Hematopoietic multipotent progenitor cell treated with erythropoietin and hydrocortisone succinate and interleukin-3 and kit ligand, for 17 days (in vitro differentiated cells): ENCODE results near the gene PTPRN2.
"Not testable (repeated sequence)": the region's sequence is repeated elsewhere in the genome, so short reads cannot be mapped to it uniquely, and the experiment has no call there.

ENCODE experiments used
- DNase-seq: peaks from one replicate; pipeline ENCODE4 v3.0.0-alpha.2; 2015; ENCODE audit warnings: low spot score

PTPRN2 gene

GRCh38 chr7:157862731-157863130 lies 724.9 kb downstream of the PTPRN2 start:
- DNase-seq = no peak

DNA sequence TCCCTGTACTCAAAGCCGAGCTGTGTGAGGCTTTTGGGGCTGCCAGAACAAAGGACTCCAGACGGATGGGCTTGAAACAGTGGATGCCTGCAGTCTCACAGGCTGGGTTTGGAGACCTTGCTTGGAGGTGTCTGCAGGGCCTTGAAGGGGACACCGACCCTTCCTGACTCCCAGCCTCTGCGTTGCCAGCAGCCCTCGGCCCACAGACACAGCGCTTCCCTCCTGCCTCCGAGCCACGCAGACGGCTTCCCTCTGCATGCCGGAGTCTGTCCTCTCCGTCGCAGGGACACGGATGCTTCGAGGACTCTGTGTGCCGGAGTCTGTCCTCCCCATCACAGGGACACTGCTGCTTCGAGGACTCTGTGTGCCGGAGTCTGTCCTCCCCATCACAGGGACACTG lies 726.1 kb downstream of the PTPRN2 start:
- no peak for DNase-seq

DNA sequence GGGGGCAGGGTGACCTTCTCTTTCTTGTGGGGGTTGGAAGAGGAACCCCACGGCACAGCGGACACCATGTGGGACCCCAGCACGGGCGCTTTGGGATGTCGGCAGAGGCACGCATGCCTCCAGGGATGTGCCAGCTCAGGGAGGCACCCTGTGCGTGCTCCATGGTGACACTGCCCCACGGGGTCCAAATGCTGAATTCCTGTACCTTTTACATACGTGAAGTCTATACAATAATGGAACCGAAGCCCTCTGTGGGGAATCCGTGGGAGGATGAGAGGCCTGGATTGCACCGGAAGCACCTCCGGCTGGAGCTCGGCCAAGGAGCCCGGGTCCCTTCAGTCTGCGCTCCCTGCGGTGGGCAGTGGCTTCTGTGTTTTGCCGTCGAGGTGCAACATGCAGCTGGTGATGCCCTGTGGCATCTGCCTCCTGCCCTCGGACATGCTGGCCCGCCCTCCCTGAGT lies 726.6 kb downstream of the PTPRN2 start:
- no peak for DNase-seq

- DNase-seq = no peak
Observed at GRCh38 chr7:157860406-157860805, 727.2 kb downstream of the PTPRN2 start.

GRCh38 chr7:157859915-157860314 lies 727.7 kb downstream of the PTPRN2 start:
- no peak for DNase-seq

DNA sequence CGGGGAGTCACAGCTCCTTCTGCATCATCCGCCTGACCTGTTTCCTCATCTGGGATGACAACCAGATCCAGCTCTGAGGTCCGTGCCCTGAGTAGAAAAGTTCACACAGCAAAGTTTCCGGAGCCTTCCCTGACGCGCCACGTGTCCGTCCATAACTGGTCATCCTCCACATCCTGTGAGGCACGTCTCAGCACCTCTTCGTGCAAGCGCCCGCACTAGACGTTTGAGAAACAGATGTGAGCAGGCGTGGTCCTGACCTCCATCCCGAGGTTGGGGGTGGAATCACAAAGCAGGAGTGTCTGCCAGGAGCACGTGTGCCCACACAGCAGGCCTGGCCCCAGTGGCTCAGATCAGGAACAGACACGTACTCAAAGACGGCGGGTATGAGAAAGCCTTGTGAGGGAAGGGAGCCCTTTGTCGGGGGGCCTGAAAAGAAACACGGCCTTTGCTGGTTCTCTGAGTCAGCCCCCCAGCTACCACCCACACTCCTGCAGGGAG lies 730.0 kb downstream of the PTPRN2 start:
- DNase-seq = no peak

DNA sequence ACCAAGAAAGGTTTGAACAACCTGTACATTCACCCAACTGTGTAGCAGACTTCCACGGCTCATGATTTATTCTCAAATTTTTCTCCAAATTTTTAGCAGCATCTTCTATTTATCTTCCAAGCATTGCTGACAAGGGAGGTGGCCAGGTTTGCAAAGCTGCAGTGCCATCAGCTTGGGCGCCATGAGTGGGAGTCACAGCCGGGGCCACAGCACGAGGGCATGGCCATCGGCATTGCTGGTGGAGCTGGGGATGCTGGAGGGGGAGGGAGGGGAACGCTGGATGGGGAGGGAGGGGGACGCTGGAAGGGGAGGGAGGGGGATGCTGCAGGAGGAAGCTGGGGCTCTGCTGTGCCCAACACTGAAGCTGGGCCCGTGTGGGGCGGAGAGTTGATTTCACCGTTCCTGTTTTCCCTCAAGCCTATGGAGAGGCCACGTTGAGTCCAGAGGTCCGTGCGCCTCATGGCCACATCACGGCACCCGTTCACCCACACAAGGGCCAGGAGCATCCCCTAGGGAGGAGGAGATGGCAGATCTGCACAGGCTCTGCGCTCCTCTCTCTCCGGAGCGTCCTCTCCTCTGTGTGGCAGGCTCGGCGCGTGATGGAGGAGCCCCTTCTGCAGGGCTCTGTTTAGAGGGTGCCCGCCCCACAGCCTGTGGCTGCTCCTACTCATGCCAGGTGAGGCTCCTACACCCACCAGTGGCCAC lies 730.6 kb downstream of the PTPRN2 start:
- no peak for DNase-seq

- DNase-seq = no peak
Observed at GRCh38 chr7:157855452-157856213, 732.0 kb downstream of the PTPRN2 start.

- no peak for DNase-seq
Observed at GRCh38 chr7:157855016-157855415, 732.6 kb downstream of the PTPRN2 start.

GRCh38 chr7:157854066-157854891 lies 733.3 kb downstream of the PTPRN2 start:
- DNase-seq = no peak

DNA sequence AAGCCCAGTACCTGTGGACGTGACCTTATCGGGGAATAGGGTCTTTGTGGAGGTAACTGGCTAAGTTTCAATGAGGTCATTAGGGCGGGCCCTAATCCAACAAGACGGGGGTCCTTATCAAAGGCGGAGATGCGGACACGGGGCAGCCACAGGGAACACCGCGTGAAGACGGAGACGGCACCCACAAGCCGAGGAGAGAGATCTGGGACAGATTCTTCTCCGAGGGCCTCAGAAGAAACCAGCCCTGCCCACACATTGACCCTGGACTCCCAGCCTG lies 733.9 kb downstream of the PTPRN2 start:
- DNase-seq = no peak

- no peak for DNase-seq
Observed at GRCh38 chr7:157853076-157853788, 734.4 kb downstream of the PTPRN2 start.

DNA sequence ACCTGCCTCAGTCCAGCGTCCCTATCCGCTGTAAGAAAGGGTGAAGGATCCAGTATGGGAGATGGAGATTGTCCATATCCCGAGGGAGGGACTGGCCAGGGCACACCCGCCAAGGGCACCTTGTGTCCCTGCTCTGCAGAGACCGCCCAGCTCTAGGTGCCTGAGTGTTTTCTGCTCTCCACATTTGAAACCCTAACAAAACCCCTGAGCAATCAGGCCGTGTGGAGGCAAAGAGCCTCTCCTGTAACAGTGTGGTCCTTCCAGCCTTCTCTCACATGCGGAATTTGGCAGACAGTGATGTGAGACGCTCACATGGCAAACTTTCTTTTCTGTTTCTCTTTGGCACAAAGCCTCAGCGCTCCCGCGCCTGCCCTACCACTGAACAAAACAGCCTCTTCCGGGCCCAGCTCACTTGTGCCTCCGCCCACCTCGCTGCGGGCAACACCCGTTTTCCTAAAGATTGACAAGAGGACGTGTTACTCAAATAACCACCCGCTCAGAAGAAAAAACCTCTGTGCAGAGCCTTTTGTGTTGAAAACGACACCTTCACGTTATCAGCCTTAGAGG lies 736.0 kb downstream of the PTPRN2 start:
- no peak for DNase-seq

DNA sequence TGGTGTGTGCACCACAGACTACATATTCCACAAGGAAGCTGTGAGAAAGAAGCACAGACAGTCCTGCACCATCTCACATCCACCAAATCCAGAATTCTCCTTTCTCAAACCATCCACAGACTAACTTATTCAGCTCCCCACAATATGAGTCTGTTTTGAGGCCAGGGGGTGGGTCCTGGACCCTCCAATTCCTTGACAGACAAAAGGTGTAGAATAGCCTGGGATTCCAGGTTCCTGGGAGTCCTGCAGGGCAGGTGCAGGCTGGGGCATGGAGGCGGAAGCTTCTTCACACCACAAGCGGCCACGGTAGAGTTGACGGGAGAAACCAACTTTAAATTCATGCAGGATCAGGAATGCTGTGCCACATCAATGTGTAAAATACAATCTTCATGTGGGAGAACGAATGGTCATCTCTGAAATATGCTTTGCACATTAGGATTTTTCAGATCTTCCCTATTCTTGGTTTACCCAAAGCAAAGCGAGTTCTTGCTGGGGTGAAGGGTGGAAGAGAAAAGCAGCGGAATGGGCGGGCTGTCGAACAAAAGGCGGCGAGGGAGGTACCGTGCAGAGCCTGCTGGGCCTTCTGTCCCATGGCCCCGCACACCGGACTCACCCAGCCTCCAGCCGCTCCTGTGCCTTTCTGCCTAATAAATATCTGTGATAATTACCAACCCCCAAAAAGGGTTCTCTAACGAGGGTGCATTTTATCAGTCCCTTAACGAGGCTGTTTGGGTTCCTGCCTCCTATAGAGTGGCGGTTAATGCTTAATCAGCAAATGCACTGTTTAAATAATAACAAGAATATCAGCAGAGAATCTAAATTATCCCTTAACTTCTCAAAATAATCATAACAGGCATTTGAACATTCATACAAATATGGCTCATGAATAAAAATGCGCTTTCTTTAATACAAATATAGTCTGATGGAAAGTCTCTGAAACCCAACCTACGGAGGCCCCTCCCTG lies 736.9 kb downstream of the PTPRN2 start:
- DNase-seq = no peak

DNA sequence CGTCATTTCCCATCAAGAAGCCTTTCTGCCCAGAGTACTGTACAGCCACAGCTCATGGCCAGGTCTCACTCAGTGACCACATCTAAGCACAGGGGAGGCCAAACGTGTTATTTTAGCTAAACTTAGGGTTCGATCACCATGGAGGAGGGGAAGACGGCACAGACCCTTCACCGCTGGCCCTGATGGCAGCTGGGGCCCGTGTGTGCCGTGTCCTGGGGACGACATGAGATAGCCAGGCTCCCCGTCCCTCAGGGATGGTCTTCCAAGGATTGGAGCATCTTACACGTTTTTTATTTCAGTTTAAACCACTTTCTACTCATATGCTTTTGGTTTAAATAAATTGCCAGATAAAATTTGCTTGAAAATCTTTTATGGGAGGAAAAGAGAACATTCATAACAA lies 737.9 kb downstream of the PTPRN2 start:
- no peak for DNase-seq

DNA sequence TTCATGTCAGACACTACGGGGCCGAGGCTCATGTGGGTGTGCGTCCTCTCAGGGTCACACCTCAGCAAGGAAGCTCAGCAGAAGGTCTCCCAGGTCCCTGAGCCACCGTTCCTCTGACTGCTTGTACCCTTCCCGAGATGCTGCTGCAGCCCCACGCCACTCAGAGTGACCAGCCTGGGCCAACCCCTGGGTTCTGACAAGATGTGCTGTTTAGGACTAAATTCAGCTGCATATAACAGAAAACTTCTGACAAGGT lies 738.4 kb downstream of the PTPRN2 start:
- DNase-seq = no peak

DNA sequence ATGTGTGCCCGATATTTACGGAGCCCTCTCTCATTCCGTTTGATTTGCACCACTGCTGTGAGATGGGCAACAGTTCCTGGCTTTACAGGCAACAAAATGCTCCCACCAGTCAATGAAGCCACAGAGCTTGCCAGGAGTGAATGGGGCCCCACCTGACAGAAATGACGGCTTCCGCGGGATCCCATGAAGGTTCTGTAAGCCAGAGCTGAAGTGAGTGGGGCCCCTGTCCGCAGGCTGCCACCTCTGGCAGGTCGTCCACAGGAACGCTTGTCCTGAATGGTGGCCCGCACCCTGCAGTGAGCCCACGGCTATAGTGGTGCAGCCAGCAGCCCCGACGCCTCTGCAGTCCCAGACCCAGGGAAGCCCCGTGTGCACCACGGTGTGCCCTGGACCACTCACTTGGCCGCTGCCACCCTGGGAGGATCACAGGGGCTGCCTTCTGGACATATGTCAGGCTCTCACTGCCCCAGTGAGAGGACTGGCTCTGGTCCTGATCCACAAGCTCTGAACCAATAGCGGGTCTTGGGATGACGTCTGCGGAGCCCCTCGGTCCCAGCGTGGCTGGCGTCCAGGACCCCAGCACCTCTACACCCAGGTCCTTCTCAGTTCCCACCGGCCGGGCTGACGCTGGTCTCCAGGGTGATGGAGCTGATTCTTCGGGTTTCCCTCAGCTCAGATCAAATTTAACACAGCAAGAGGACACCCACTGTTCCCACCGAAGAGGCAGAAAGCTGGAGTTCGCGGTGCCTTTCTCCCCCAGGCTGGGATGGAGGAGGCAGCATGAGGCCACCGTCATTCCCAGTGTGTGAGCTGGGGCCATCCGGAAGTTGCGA lies 738.9 kb downstream of the PTPRN2 start:
- no peak for DNase-seq

- not testable (repeated sequence) for DNase-seq
Observed at GRCh38 chr7:157847756-157848487, 739.7 kb downstream of the PTPRN2 start.

DNA sequence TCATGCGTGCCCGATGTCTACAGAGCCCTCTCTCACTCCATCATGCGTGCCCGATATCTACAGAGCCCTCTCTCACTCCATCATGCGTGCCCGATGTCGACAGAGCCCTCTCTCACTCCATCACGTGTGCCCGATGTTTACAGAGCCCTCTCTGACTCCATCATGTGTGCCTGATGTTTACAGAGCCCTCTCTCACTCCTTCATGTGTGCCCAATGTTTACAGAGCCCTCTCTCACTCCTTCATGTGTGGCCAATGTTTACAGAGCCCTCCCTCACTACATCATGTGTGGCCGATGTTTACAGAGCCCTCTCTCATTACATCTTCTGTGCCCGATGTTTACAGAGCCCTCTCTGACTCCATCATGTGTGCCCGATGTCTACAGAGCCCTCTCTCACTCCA lies 740.9 kb downstream of the PTPRN2 start:
- not testable (repeated sequence) for DNase-seq
